H1 (cell line): ENCODE data around the gene CIB2. TPM values are rescaled to one million over a fixed set of nuclear protein-coding genes. Genes with fewer than 3 reads are reported as not detected.

Experiments used
- CTCF ChIA-PET: fragments of 300-600 bp; sonication (Branson Sonifier 250); formaldehyde crosslinking; loops from one replicate; lab custom pipeline; 2021; ENCODE audit not compliant: partially characterized antibody; lab: Charles Lee
- POLR2A ChIA-PET: fragments of 300-600 bp; sonication (Branson Sonifier 250); formaldehyde crosslinking; loops from one replicate; lab custom pipeline; 2021; ENCODE audit warnings: inconsistent platforms; ENCODE audit not compliant: partially characterized antibody; lab: Charles Lee
- DNase-seq, 2 experiments: peaks; one replicate each; pipeline versions ENCODE4 v3.0.0 to v3.0.0-alpha.2; 2010 to 2022; ENCODE audit warnings: low spot score in 2 of 2, low read depth in 1 of 2, mixed read lengths in 1 of 2
- FAIRE-seq: peaks from 2 replicates; lab custom pipeline; 2011; peaks lifted over from hg19 to GRCh38; lab: Jason Lieb, UNC
- H2AFZ ChIP-seq: 2 replicates; pipeline ENCODE4 v1.8.1; 2012; ENCODE audit warnings: low read length, inconsistent platforms
- H2AK5ac ChIP-seq: 2 replicates; pipeline ENCODE4 v1.6.1; 2013; ENCODE audit warnings: low read depth, low read length
- H2BK120ac ChIP-seq: replicated peaks from 2 replicates; pipeline ENCODE3; 2013; ENCODE audit warnings: low read depth, low read length, inconsistent platforms
- H2BK12ac ChIP-seq: 2 replicates; pipeline ENCODE4 v1.6.1; 2013; ENCODE audit warnings: low read depth, low read length
- H2BK15ac ChIP-seq: 2 replicates; pipeline ENCODE4 v1.6.1; 2013; ENCODE audit warnings: low read length
- H2BK20ac ChIP-seq: 2 replicates; pipeline ENCODE4 v1.6.1; 2013; ENCODE audit warnings: low read length
- H2BK5ac ChIP-seq: 2 replicates; pipeline ENCODE4 v1.6.1; 2013; ENCODE audit warnings: low read depth, low read length
- H3K14ac ChIP-seq: 2 replicates; pipeline ENCODE4 v1.6.1; 2013; ENCODE audit warnings: inconsistent platforms; ENCODE audit not compliant: insufficient read length
- H3K18ac ChIP-seq: 2 replicates; pipeline ENCODE4 v1.6.1; 2013; ENCODE audit warnings: low read length; ENCODE audit errors: extremely low read depth
- H3K23ac ChIP-seq: 2 replicates; pipeline ENCODE4 v1.6.1; 2013; ENCODE audit warnings: inconsistent platforms; ENCODE audit not compliant: insufficient read length
- H3K23me2 ChIP-seq: 2 replicates; pipeline ENCODE4 v1.6.1; 2013; ENCODE audit warnings: low read depth, low read length
- H3K27ac ChIP-seq: 2 replicates; pipeline ENCODE4 v1.6.1; 2011; ENCODE audit warnings: low read depth, low read length, inconsistent platforms
- H3K27me3 ChIP-seq, 4 experiments: replicated peaks in 1 of 4; 1 replicate in 1 of 4; 2 replicates in 3 of 4; pipeline versions ENCODE4 v1.6.1 to v1.8.1; 2011 to 2013; ENCODE audit warnings: low read length in 3 of 4, mild to moderate bottlenecking in 3 of 4, inconsistent platforms in 2 of 4, mixed read lengths in 2 of 4, moderate library complexity in 1 of 4; ENCODE audit not compliant: control insufficient read depth in 3 of 4, insufficient read depth in 3 of 4; ENCODE audit errors: extremely low read depth in 1 of 4
- H3K36me3 ChIP-seq, 4 experiments: 2 replicates each; pipeline versions ENCODE4 v1.6.1 to v1.8.1; 2011 to 2013; ENCODE audit warnings: mild to moderate bottlenecking in 4 of 4, low read length in 3 of 4, moderate library complexity in 2 of 4, control low read depth in 1 of 4, inconsistent platforms in 1 of 4; ENCODE audit not compliant: insufficient read depth in 4 of 4, control insufficient read depth in 2 of 4
- H3K4ac ChIP-seq: replicated peaks from 2 replicates; pipeline ENCODE3; 2013; ENCODE audit warnings: low read length, low read depth, mixed read lengths, inconsistent platforms; ENCODE audit not compliant: insufficient read length
- H3K4me1 ChIP-seq, 4 experiments: replicated peaks in 1 of 4; 1 replicate in 1 of 4; 2 replicates in 3 of 4; pipeline versions ENCODE4 v1.6.1 to v1.8.1; 2011 to 2013; ENCODE audit warnings: low read length in 3 of 4, inconsistent platforms in 2 of 4, mixed read lengths in 1 of 4; ENCODE audit not compliant: insufficient read depth in 4 of 4, control insufficient read depth in 3 of 4
- H3K4me2 ChIP-seq, 2 experiments: 2 replicates each; pipeline versions ENCODE4 v1.6.1 to v1.8.1; 2011 to 2013; ENCODE audit warnings: low read depth in 2 of 2, low read length in 2 of 2, control low read depth in 1 of 2, inconsistent platforms in 1 of 2, mild to moderate bottlenecking in 1 of 2; ENCODE audit not compliant: insufficient read depth in 1 of 2
- H3K4me3 ChIP-seq, 4 experiments: fragments of 200-600, 300-600 bp in 1 of 4; sonication (generic), shearing (Covaris generic), sonication (Bioruptor Twin) in 1 of 4; 2 replicates each; pipeline versions ENCODE4 v1.5.1 to v1.8.1; 2011 to 2016; ENCODE audit warnings: low read length in 4 of 4, low read depth in 3 of 4, control low read depth in 2 of 4, inconsistent platforms in 2 of 4, mild to moderate bottlenecking in 2 of 4, mixed read lengths in 1 of 4, moderate library complexity in 1 of 4; ENCODE audit not compliant: insufficient read depth in 2 of 4; ENCODE audit errors: extremely low read depth in 1 of 4
- H3K56ac ChIP-seq: replicated peaks from 2 replicates; pipeline ENCODE3; 2013; ENCODE audit warnings: low read depth, mild to moderate bottlenecking, mixed read lengths, low read length, inconsistent platforms; ENCODE audit not compliant: insufficient read length
- H3K79me1 ChIP-seq: 2 replicates; pipeline ENCODE4 v1.6.1; 2013; ENCODE audit warnings: low read depth, low read length, control low read depth
- H3K79me2 ChIP-seq, 2 experiments: 2 replicates each; pipeline versions ENCODE4 v1.6.1 to v1.8.1; 2012 to 2013; ENCODE audit warnings: low read length in 2 of 2, mild to moderate bottlenecking in 2 of 2, inconsistent platforms in 1 of 2; ENCODE audit not compliant: insufficient read depth in 2 of 2, control insufficient read depth in 1 of 2
- H3K9ac ChIP-seq, 4 experiments: replicated peaks in 1 of 4; 1 replicate in 1 of 4; 2 replicates in 3 of 4; pipeline versions ENCODE4 v1.6.1 to v1.8.1; 2011 to 2013; ENCODE audit warnings: low read depth in 3 of 4, low read length in 3 of 4, control low read depth in 2 of 4, mild to moderate bottlenecking in 2 of 4, moderate library complexity in 2 of 4, inconsistent platforms in 1 of 4; ENCODE audit errors: extremely low read depth in 1 of 4
- H3K9me3 ChIP-seq, 2 experiments: 2 replicates each; pipeline versions ENCODE4 v1.6.1 to v1.8.1; 2012 to 2013; ENCODE audit warnings: mild to moderate bottlenecking in 2 of 2, moderate library complexity in 2 of 2, control low read depth in 1 of 2, inconsistent platforms in 1 of 2, low read depth in 1 of 2, low read length in 1 of 2, mixed read lengths in 1 of 2; ENCODE audit not compliant: insufficient read depth in 2 of 2
- H4K20me1 ChIP-seq, 2 experiments: replicated peaks in 1 of 2; 2 replicates each; pipeline versions ENCODE3 to v1.8.1; 2011 to 2013; ENCODE audit warnings: inconsistent platforms in 2 of 2, low read length in 2 of 2, mild to moderate bottlenecking in 1 of 2; ENCODE audit not compliant: insufficient read depth in 2 of 2, control insufficient read depth in 1 of 2
- H4K5ac ChIP-seq: 2 replicates; pipeline ENCODE4 v1.6.1; 2013; ENCODE audit warnings: low read length, low read depth, mixed read lengths, inconsistent platforms; ENCODE audit not compliant: insufficient read length
- H4K8ac ChIP-seq: 2 replicates; pipeline ENCODE4 v1.8.0; 2013; ENCODE audit warnings: mild to moderate bottlenecking, moderate library complexity, low read length, inconsistent platforms; ENCODE audit not compliant: insufficient read depth; ENCODE audit errors: extremely low read depth
- H4K91ac ChIP-seq: replicated peaks from 2 replicates; pipeline ENCODE3; 2013; ENCODE audit warnings: low read length, mixed read lengths, inconsistent platforms; ENCODE audit not compliant: insufficient read length
- BCL11A ChIP-seq, 2 experiments: IDR thresholded peaks; one replicate each; pipeline ENCODE4 v1.6.1; 2011; ENCODE audit warnings: low read depth in 2 of 2, low read length in 2 of 2, mild to moderate bottlenecking in 2 of 2
- CBX5 ChIP-seq: fragments of 300-800, 300-1000 bp; sonication (generic); IDR thresholded peaks from 2 replicates; pipeline ENCODE4 v1.7.1; 2016; ENCODE audit warnings: antibody characterized with exemption, low read length, low read depth
- KDM1A ChIP-seq: fragments of 200-600, 300-600 bp; sonication (generic); IDR thresholded peaks from 2 replicates; pipeline ENCODE4 v1.7.1; 2016; ENCODE audit warnings: mild to moderate bottlenecking, low read length, borderline replicate concordance
- POU5F1 ChIP-seq: IDR thresholded peaks from 2 replicates; pipeline ENCODE4 v1.6.1; 2011; ENCODE audit warnings: low read depth, mild to moderate bottlenecking, low read length, moderate library complexity
- SP2 ChIP-seq: IDR thresholded peaks from 2 replicates; pipeline ENCODE4 v1.6.1; 2012; ENCODE audit warnings: mild to moderate bottlenecking, low read length, inconsistent platforms
- SP4 ChIP-seq: IDR thresholded peaks from 2 replicates; pipeline ENCODE4 v1.6.1; 2012; ENCODE audit warnings: low read length, inconsistent platforms
- TEAD4 ChIP-seq: IDR thresholded peaks from 2 replicates; pipeline ENCODE4 v1.6.1; 2012; ENCODE audit warnings: low read depth, low read length, inconsistent platforms, mixed read lengths
- WGBS, 2 experiments: shearing (Covaris generic) in 1 of 2; methylation state at CpG; one replicate each; pipeline versions ENCODE4 v1.1.6 to v1.1.7; 2013 to 2015; ENCODE audit warnings: low lambda C conversion rate in 2 of 2, mixed read lengths in 2 of 2, inconsistent platforms in 1 of 2, low coverage in 1 of 2, missing lambda C conversion rate in 1 of 2; ENCODE audit not compliant: insufficient replicate concordance in 2 of 2, insufficient coverage in 1 of 2, insufficient read length in 1 of 2; ENCODE audit errors: extremely low coverage in 1 of 2, missing lambda C conversion rate in 1 of 2; 5-methylcytosine and 5-hydroxymethylcytosine counted together
- polyA plus RNA-seq, 7 experiments: library from polyadenylated mRNA; depleted of rRNA in 3 of 7; stranded (reverse) in 5 of 7; unstranded in 2 of 7; fragments of >200 nt in 5 of 7; fragments of 200-250 nt in 2 of 7; gene quantifications; 1 replicate in 5 of 7; 2 replicates in 1 of 7; 4 replicates in 1 of 7; pipeline versions ENCODE4 v1.2.1 to v1.2.3, GENCODE V29; 2011 to 2013; ENCODE audit warnings: missing spikeins in 2 of 7, mixed read lengths in 2 of 7
- total RNA-seq: library from RNA; stranded (reverse); fragmentation: NEBNext Ultra II Directional; extraction: Animal tissue kit (Norgen Biotek cat#: 25700); gene quantifications from 2 replicates; pipeline ENCODE4 v1.2.1, GENCODE V29; 2021
- TF ChIP-seq, protein P1 (sequence below): IDR thresholded peaks from 2 replicates; pipeline ENCODE4 v1.6.1; 2011; ENCODE audit warnings: low read length, improper control_type of control experiment

Gene CIB2
- total and polyA plus RNA-seq, 2 of the 8 experiments (the other 6 are each of a cell fraction or from before 2014, with no cell fraction given) = 41.5 to 45.8 TPM

DNA sequence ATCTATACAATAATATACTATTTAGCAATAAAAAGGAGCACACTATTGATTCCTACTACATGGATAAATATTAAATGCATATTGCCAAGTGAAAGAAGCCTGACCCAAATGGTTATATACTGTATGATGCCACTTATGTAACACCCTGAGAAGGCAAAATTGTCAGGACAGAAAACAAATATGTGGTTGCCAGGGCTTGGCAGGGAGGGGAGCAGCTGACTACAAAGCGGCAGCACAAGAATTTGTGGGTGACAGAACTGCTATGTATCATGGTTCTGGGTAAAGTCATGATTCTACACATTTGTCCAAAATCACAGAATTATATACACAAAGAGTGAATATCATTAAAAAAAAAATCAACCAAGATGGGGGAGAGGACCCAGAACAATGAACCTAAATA lies 76.3 kb downstream of the CIB2 start:
- H3K79me2 ChIP-seq = peaks cover 0 to 5% of the 10 kb centered on the region in 2 experiments; a peak in 1 of 4 replicates
- 92% methylated on average over 1 of the region's 1 CpG; no CpG with 5 or more reads in 1 of the 2 experiments for WGBS, 2 experiments

More for the DNA sequence above, 76.3 kb downstream of the CIB2 start:
- Histone ChIP-seq H2AK5ac (no peak overlapping the region), H4K8ac (no peak overlapping the region), H3K14ac (no peak overlapping the region), H4K20me1 (peaks cover 1 to 10% of the 10 kb centered on the region in 2 experiments), H3K4me2 (no peak overlapping the region), H3K4ac (no peak overlapping the region)
- DNase-seq = no peak
- TF ChIP-seq CBX5 (no peak), SP2 (no peak), TEAD4 (no peak), POU5F1 (no peak), BCL11A (IDR thresholded peaks at IDR 0.05; ENCODE audit: low read depth in 2 of 2, low read length in 2 of 2) (no peak), SP4 (no peak), KDM1A (no peak)
- TF ChIP-seq, protein P1, sequence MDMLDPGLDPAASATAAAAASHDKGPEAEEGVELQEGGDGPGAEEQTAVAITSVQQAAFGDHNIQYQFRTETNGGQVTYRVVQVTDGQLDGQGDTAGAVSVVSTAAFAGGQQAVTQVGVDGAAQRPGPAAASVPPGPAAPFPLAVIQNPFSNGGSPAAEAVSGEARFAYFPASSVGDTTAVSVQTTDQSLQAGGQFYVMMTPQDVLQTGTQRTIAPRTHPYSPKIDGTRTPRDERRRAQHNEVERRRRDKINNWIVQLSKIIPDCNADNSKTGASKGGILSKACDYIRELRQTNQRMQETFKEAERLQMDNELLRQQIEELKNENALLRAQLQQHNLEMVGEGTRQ = no peak
- TF ChIP-seq, all 59 proteins: peak for 0
- Histone ChIP-seq H3K18ac (no peak overlapping the region), H3K36me3 (no peaks in the 10 kb centered on the region; a peak in 1 of 8 replicates), H4K91ac (no peak overlapping the region), H3K4me3 (no peak overlapping the region), H2BK20ac (no peak overlapping the region), H3K23me2 (no peaks in the 10 kb centered on the region; the same call in 1 of the 2 replicates), H3K23ac (no peak overlapping the region), H2BK120ac (no peak overlapping the region), H2BK15ac (no peak overlapping the region), H3K27me3 (no peaks in the 10 kb centered on the region), H4K5ac (no peak overlapping the region), H3K9ac (no peak overlapping the region), H3K56ac (no peak overlapping the region), H3K27ac (no peak overlapping the region), H3K79me1 (peaks cover 6% of the 10 kb centered on the region; the same call in 1 of the 2 replicates), H2AFZ (no peak overlapping the region), H3K9me3 (no peaks in the 10 kb centered on the region), H2BK5ac (no peak overlapping the region), H2BK12ac (no peak overlapping the region), H3K4me1 (peaks cover 2 to 11% (median 7%) of the 10 kb centered on the region in 4 experiments)
- ChIA-PET CTCF (interaction anchor here (1.0 to 1.4 kb wide), 2 partner anchors 47 to 153 kb away, joined by 3 read pairs; no protein-coding TSS in a partner anchor), POLR2A (no interaction called here)
- FAIRE-seq = no peak
